PC-9 (cell line): ENCODE measurements around the gene MIER1. TPM values are rescaled to one million over a fixed set of nuclear protein-coding genes. Genes with fewer than 3 reads are reported as not detected.

ENCODE experiments used
- BruUV-seq: library from RNA; stranded (reverse); fragments of 400-500 nt; replicated peaks from 2 replicates; lab custom pipeline; 2021; lab: Mats Ljungman, UMichigan
- CTCF ChIA-PET: fragments of 300-600 bp; sonication (Branson Sonifier 250); formaldehyde crosslinking; loops from one replicate; lab custom pipeline; 2022; ENCODE audit warnings: antibody characterized with exemption; lab: Charles Lee
- POLR2A ChIA-PET: fragments of 300-600 bp; sonication (Branson Sonifier 250); formaldehyde crosslinking; loops from one replicate; lab custom pipeline; 2022; ENCODE audit warnings: antibody characterized with exemption; ENCODE audit not compliant: unreplicated experiment; lab: Charles Lee
- DNase-seq, 2 experiments: peaks; one replicate each; pipeline versions ENCODE4 v3.0.0 to v3.0.0-alpha.2; 2015 to 2022; ENCODE audit warnings: mixed read lengths in 1 of 2
- H2AFZ ChIP-seq: fragments of 200-600 bp; sonication (generic); 2 replicates; pipeline ENCODE4 v1.8.1; 2017; ENCODE audit warnings: antibody characterized with exemption
- H3F3A ChIP-seq: fragments of 200-600 bp; sonication (generic); 2 replicates; pipeline ENCODE4 v1.8.1; 2017; ENCODE audit warnings: antibody characterized with exemption, mild to moderate bottlenecking, low read depth; ENCODE audit not compliant: insufficient read depth
- H3K27ac ChIP-seq: fragments of 200-600 bp; sonication (generic); 2 replicates; pipeline ENCODE4 v1.6.1; 2016; ENCODE audit warnings: mixed run types
- H3K27me3 ChIP-seq: fragments of 200-600 bp; sonication (generic); 2 replicates; pipeline ENCODE4 v1.6.1; 2016; ENCODE audit warnings: low read depth, mixed run types; ENCODE audit not compliant: insufficient read depth
- H3K36me3 ChIP-seq: fragments of 200-600 bp; sonication (generic); 2 replicates; pipeline ENCODE4 v1.6.1; 2016; ENCODE audit warnings: low read depth, mixed run types
- H3K4me1 ChIP-seq: fragments of 200-600 bp; sonication (generic); replicated peaks from 2 replicates; pipeline ENCODE4 v1.6.1; 2016; ENCODE audit warnings: mixed run types; ENCODE audit not compliant: insufficient read depth
- H3K4me2 ChIP-seq: fragments of 200-600 bp; sonication (generic); 2 replicates; pipeline ENCODE4 v1.6.1; 2017; ENCODE audit warnings: mixed run types
- H3K4me3 ChIP-seq: fragments of 200-600 bp; sonication (generic); 2 replicates; pipeline ENCODE4 v1.6.1; 2016; ENCODE audit warnings: mixed run types
- H3K79me2 ChIP-seq: fragments of 200-600 bp; sonication (generic); 2 replicates; pipeline ENCODE4 v1.6.1; 2017; ENCODE audit warnings: low read depth, mixed run types
- H3K9me2 ChIP-seq: fragments of 200-600 bp; sonication (generic); 2 replicates; pipeline ENCODE4 v1.8.1; 2017; ENCODE audit warnings: mild to moderate bottlenecking; ENCODE audit not compliant: insufficient read depth
- H3K9me3 ChIP-seq: fragments of 200-600 bp; sonication (generic); 2 replicates; pipeline ENCODE4 v1.8.1; 2016; ENCODE audit warnings: low read depth; ENCODE audit not compliant: insufficient read depth
- H4K20me1 ChIP-seq: fragments of 200-600 bp; sonication (generic); 2 replicates; pipeline ENCODE4 v1.8.1; 2017; ENCODE audit not compliant: insufficient read depth
- CTCF ChIP-seq: fragments of 200-600 bp; sonication (generic); conservative IDR thresholded peaks from 2 replicates; pipeline ENCODE4 v1.6.1; 2017; ENCODE audit warnings: mixed run types, antibody characterized with exemption, mild to moderate bottlenecking, moderate library complexity
- EZH2 ChIP-seq: fragments of 200-600 bp; sonication (generic); IDR thresholded peaks from 2 replicates; pipeline ENCODE4 v1.8.0; 2017; ENCODE audit warnings: antibody characterized with exemption, low read depth
- intact Hi-C: fragments of 100-400 bp; cut with micrococcal nuclease; formaldehyde crosslinking; loops from one replicate; pipeline ENCODE4 v1.10.0; 2022; ENCODE audit not compliant: unreplicated experiment
- total RNA-seq: library from RNA; stranded (reverse); gene quantifications from 2 replicates; pipeline ENCODE4 v1.2.3, GENCODE V29; 2021

Gene MIER1
- total RNA-seq, 1 experiment from 2014 or later: 30.4 TPM

GRCh38 chr1:66938613-66939012 is 13.8 kb downstream of the MIER1 start:
- Histone ChIP-seq H2AFZ (no peak overlapping the region), H3K9me3 (no peaks in the 10 kb centered on the region), H3K4me1 (peaks cover 16% of the 10 kb centered on the region), H3K4me3 (no peak overlapping the region), H3K9me2 (no peaks in the 10 kb centered on the region), H3K4me2 (0 out of 2 replicates have a peak overlapping the region, but pooled peaks have one; percentile 5), H3K27ac (no peak overlapping the region), H3K36me3 (0 out of 2 replicates have a peak, but pooled peaks cover 4% of the 10 kb centered on the region), H4K20me1 (peaks cover 10% of the 10 kb centered on the region; the same call in 1 of the 2 replicates), H3K27me3 (no peaks in the 10 kb centered on the region), H3K79me2 (peaks cover 87% of the 10 kb centered on the region), H3F3A (peaks cover 3% of the 10 kb centered on the region; the same call in 1 of the 2 replicates)
- CTCF ChIA-PET: no interaction called here
- POLR2A ChIA-PET: interaction anchor here (0.6 kb wide), 1 partner anchor 115 kb away, joined by 3 read pairs; no protein-coding TSS in a partner anchor
- no peak for TF ChIP-seq EZH2
- TF ChIP-seq CTCF: no peak
- DNase-seq: no peak
- BruUV-seq: no TSS peak
- intact Hi-C loops: loop anchor here (10.0 kb wide), 1 partner anchor 746 kb away; the partner anchor contains the start of gene GADD45A

GRCh38 chr1:66940981-66941380 is 16.2 kb downstream of the MIER1 start:
- H3F3A ChIP-seq: peaks cover 14% of the 10 kb centered on the region; the same call in 1 of the 2 replicates
- BruUV-seq: no TSS peak
- H4K20me1 ChIP-seq: peaks cover 14% of the 10 kb centered on the region; the same call in 1 of the 2 replicates
- H3K27ac ChIP-seq: no peak overlapping the region
- DNase-seq: no peak
- intact Hi-C loops: no loop called here
- 0 out of 2 replicates have a peak, but pooled peaks cover 4% of the 10 kb centered on the region for H3K36me3 ChIP-seq
- CTCF ChIA-PET: no interaction called here
- H3K4me3 ChIP-seq: no peak overlapping the region
- H3K79me2 ChIP-seq: peaks cover 79% of the 10 kb centered on the region
- TF ChIP-seq CTCF: no peak
- TF ChIP-seq EZH2: no peak
- POLR2A ChIA-PET: no interaction called here
- no peaks in the 10 kb centered on the region for H3K9me2 ChIP-seq
- no peak overlapping the region for H2AFZ ChIP-seq
- no peaks in the 10 kb centered on the region for H3K9me3 ChIP-seq
- no peak overlapping the region for H3K4me2 ChIP-seq
- H3K27me3 ChIP-seq: no peaks in the 10 kb centered on the region
- H3K4me1 ChIP-seq: peaks cover 24% of the 10 kb centered on the region

GRCh38 chr1:66943361-66943969 is 18.7 kb downstream of the MIER1 start:
- Histone ChIP-seq H3K27ac (peak overlapping the region; percentile 76), H3K4me1 (peaks cover 15% of the 10 kb centered on the region), H3K9me2 (no peaks in the 10 kb centered on the region), H3K4me3 (no peak overlapping the region), H3K4me2 (no peak overlapping the region), H2AFZ (no peak overlapping the region), H3K79me2 (peaks cover 73% of the 10 kb centered on the region), H3K9me3 (no peaks in the 10 kb centered on the region), H3K36me3 (peaks cover 21% of the 10 kb centered on the region), H3F3A (peaks cover 14% of the 10 kb centered on the region; the same call in 1 of the 2 replicates), H3K27me3 (no peaks in the 10 kb centered on the region), H4K20me1 (peaks cover 8% of the 10 kb centered on the region; the same call in 1 of the 2 replicates)
- DNase-seq: no peak
- ChIA-PET POLR2A (no interaction called here), CTCF (no interaction called here)
- TF ChIP-seq EZH2 (no peak), CTCF (no peak)
- intact Hi-C loops: no loop called here
- no TSS peak for BruUV-seq
